ENCODE results near the gene ATP2C2.
A peak's percentile ranks its signal among the peaks of the same experiment; 100 is the strongest.

ATP2C2 gene

DNA sequence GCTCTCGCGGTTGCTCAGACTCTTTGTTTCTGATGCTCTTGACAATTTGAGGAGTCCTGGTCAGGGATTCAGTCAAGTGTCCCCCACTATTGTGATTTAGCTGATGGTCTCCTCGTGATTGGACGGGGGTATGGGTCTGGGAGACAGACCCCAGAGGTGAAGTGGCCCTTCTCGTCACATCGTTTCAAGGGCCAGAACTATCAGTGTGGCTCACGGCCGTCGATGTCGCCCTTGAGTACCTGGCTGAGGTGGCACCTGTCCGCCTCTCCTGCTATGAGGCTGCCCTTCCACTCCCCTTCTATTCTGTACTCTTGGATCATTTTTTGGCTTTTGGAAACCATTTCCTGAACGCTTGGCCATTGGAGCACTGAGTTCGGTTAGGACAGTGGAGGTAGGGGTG is 143.5 kb downstream of the ATP2C2 start:
- peak overlapping the region; percentile 32 for H2AFZ ChIP-seq (ENCODE audit: low read depth)
- H3K79me2 ChIP-seq (ENCODE audit: insufficient read depth, low read depth), result no peaks in the 10 kb centered on the region
- H3K9ac ChIP-seq, result no peak overlapping the region
- H4K20me1 ChIP-seq (ENCODE audit: insufficient read depth), result no peaks in the 10 kb centered on the region
- 0 out of 2 replicates have a peak, but pooled peaks cover 6% of the 10 kb centered on the region for H3K27me3 ChIP-seq (ENCODE audit: insufficient read depth, low read depth)
- no peaks in the 10 kb centered on the region for H3K36me3 ChIP-seq (ENCODE audit: insufficient read depth)
- peaks cover 5% of the 10 kb centered on the region for H3K4me1 ChIP-seq (ENCODE audit: low read depth, poor library complexity, severe bottlenecking)
- no peak overlapping the region for H3K4me2 ChIP-seq
- no peak for TF ChIP-seq CTCF (conservative IDR thresholded peaks at IDR 0.05; ENCODE audit: low read depth, low read length)
- no peak overlapping the region for H3K4me3 ChIP-seq (IDR thresholded peaks at IDR 0.05; ENCODE audit: insufficient read depth, low read depth, low read length)
- no peak overlapping the region for H3K27ac ChIP-seq

DNA sequence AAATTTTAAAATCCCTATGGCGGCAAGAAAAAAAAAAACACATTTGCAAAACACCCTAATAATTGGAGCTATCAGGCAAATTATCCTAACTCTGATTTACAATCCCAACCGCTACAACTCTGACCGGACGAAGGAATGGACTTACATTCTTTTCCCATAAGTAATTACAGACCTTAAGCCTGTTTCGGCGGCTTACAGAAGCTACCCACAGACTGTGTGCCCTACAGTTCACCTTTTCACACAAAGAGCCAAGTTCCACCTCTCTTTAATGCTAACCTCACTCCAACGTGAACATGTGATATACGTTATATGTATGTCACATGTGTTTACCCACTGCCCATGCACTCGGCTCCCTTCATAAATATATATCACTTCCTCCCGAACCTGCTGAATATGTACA is 144.8 kb downstream of the ATP2C2 start:
- H3K4me1 ChIP-seq (ENCODE audit: low read depth, poor library complexity, severe bottlenecking), result peaks cover 3% of the 10 kb centered on the region
- no peaks in the 10 kb centered on the region for H3K36me3 ChIP-seq (ENCODE audit: insufficient read depth)
- H3K79me2 ChIP-seq (ENCODE audit: insufficient read depth, low read depth), result no peaks in the 10 kb centered on the region
- H3K27ac ChIP-seq, result no peak overlapping the region
- H2AFZ ChIP-seq (ENCODE audit: low read depth), result no peak overlapping the region
- TF ChIP-seq CTCF (conservative IDR thresholded peaks at IDR 0.05; ENCODE audit: low read depth, low read length), result no peak
- H4K20me1 ChIP-seq (ENCODE audit: insufficient read depth), result no peaks in the 10 kb centered on the region
- H3K9ac ChIP-seq, result no peak overlapping the region
- H3K4me3 ChIP-seq (IDR thresholded peaks at IDR 0.05; ENCODE audit: insufficient read depth, low read depth, low read length), result no peak overlapping the region
- no peak overlapping the region for H3K4me2 ChIP-seq
- H3K27me3 ChIP-seq (ENCODE audit: insufficient read depth, low read depth), result 0 out of 2 replicates have a peak, but pooled peaks cover 6% of the 10 kb centered on the region

DNA sequence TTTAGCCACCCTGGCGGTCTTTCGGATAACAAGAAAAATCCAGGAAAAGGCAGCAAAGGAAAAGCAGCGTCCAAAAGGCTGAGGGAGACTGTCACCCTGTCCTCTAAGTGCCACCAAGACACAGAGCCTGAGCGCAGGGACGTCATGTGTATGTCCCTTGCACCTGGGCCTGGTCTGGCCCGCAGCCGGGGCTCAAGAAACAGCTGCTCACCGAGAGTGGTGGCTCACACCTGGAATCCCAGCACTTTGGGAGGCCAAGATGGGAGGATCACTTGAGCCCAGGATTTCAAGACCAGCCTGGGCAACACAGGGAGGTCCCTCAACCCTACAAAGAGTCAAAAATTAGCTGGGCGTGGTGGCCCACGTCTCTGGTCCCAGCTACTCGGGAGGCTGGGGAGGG is 145.3 kb downstream of the ATP2C2 start:
- Histone ChIP-seq H3K9ac (no peak overlapping the region), H3K4me1 (ENCODE audit: low read depth, poor library complexity, severe bottlenecking) (peaks cover 3% of the 10 kb centered on the region), H3K27ac (no peak overlapping the region)

More for the DNA sequence above, 145.3 kb downstream of the ATP2C2 start:
- Histone ChIP-seq H2AFZ (ENCODE audit: low read depth) (no peak overlapping the region), H3K79me2 (ENCODE audit: insufficient read depth, low read depth) (no peaks in the 10 kb centered on the region), H3K27me3 (ENCODE audit: insufficient read depth, low read depth) (peaks cover 6% of the 10 kb centered on the region; the same call in 1 of the 2 replicates), H3K4me3 (IDR thresholded peaks at IDR 0.05; ENCODE audit: insufficient read depth, low read depth, low read length) (no peak overlapping the region), H4K20me1 (ENCODE audit: insufficient read depth) (no peaks in the 10 kb centered on the region), H3K4me2 (no peak overlapping the region), H3K36me3 (ENCODE audit: insufficient read depth) (no peaks in the 10 kb centered on the region)
- no peak for TF ChIP-seq CTCF (conservative IDR thresholded peaks at IDR 0.05; ENCODE audit: low read depth, low read length)

Data from KMS-11 (cell line).